ENCODE data around the gene SVIL. TPM values are rescaled to one million over a fixed set of nuclear protein-coding genes. Genes with fewer than 3 reads are reported as not detected.

SVIL gene
- total and polyA plus RNA-seq, 4 experiments from 2014 or later = 1.1 to 31.2 (median 22.0) TPM

DNA sequence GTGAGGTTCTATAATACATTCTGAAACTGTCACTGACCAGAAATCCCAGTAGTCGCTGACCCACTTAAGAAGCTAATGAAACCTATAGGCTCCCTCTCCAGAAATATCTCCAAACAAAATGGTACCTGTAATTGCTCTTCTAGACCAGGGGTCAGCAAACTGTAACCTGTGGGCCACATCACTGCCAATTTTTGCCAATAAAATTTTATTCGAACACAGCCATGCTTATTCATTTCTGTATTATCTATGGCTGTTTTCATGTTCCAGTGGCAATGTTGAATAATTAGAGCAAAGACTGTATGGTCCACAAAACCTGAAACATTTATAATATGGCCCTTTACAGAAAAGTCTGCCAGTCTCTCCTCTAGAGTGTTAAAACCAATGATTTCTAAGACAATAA is 37.2 kb upstream of the SVIL start:
- DNase-seq = no peak
- H3K4me3 ChIP-seq (ENCODE audit: low read length in 2 of 2) = no peak overlapping the region
- Mint-ChIP-seq H3K9me3 (peaks cover 0 to 16% (median 11%) of the 10 kb centered on the region in 8 donors), H3K27me3 (no peaks in the 10 kb centered on the region), H3K4me3 (no peak overlapping the region), H3K4me1 (peaks cover 15 to 52% (median 25%) of the 10 kb centered on the region in 4 donors), H3K36me3 (peaks cover 28 to 57% of the 10 kb centered on the region in 2 donors), H3K27ac (no peak overlapping the region)
- H3K9me3 ChIP-seq (ENCODE audit: control insufficient read depth in 1 of 2, low read length in 2 of 2) = no peaks in the 10 kb centered on the region
- H3K36me3 ChIP-seq (ENCODE audit: insufficient read depth, low read length) = no peaks in the 10 kb centered on the region
- ChIA-PET POLR2A (ENCODE audit: partially characterized antibody) (no interaction called here), CTCF (ENCODE audit: partially characterized antibody) (no interaction called here)
- peaks cover under 1% of the 10 kb centered on the region for H3K4me1 ChIP-seq (ENCODE audit: insufficient read depth, low read length)
- H3K27me3 ChIP-seq (ENCODE audit: insufficient read depth, low read length) = no peaks in the 10 kb centered on the region
- no peak overlapping the region for H3K27ac ChIP-seq (ENCODE audit: low read depth, low read length)
- intact Hi-C loops (cut with micrococcal nuclease) = no loop called here

DNA sequence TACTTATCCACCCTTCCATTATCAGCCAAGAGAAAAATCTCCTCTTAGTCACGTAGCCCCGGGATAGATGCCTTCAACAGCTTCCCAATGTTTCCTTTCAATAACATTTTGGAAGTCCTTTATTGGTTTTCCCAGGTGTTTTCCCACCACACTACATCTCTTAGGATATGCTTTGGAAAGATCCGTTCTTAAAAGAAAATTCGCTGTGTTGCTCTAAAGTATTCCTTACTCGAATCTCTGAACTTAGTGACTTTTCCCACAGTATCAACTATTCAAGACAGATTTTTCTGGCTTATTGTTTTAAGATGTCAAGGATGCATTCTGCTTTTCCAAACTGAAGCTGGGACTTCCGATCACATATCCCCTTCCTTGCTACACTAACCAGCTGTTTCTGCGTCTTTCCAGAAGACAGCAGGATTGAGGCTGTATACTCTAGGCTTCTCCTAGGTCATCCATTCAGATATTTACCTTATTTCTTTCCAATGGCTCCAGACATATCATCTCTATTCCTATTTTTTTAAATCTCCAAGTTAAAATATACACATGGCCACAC is 36.5 kb upstream of the SVIL start:
- Histone ChIP-seq H3K4me3 (ENCODE audit: low read length in 2 of 2) (no peak overlapping the region), H3K27me3 (ENCODE audit: insufficient read depth, low read length) (no peaks in the 10 kb centered on the region), H3K4me1 (ENCODE audit: insufficient read depth, low read length) (no peaks in the 10 kb centered on the region), H3K9me3 (ENCODE audit: control insufficient read depth in 1 of 2, low read length in 2 of 2) (no peaks in the 10 kb centered on the region), H3K27ac (ENCODE audit: low read depth, low read length) (no peak overlapping the region), H3K36me3 (ENCODE audit: insufficient read depth, low read length) (no peaks in the 10 kb centered on the region)
- Mint-ChIP-seq H3K9me3 (peaks cover 0 to 16% (median 11%) of the 10 kb centered on the region in 8 donors), H3K27ac (peak overlapping the region in 1 of 7 donors; percentile 79), H3K4me3 (peak overlapping the region in 1 of 8 donors; percentile 33), H3K36me3 (peaks cover 27 to 57% of the 10 kb centered on the region in 2 donors), H3K4me1 (peaks cover 13 to 45% (median 22%) of the 10 kb centered on the region in 4 donors), H3K27me3 (no peaks in the 10 kb centered on the region)
- ChIA-PET POLR2A (ENCODE audit: partially characterized antibody) (interaction anchor here (0.8 kb wide), 1 partner anchor 64 kb away, joined by 3 read pairs; no protein-coding TSS in a partner anchor), CTCF (ENCODE audit: partially characterized antibody) (no interaction called here)
- intact Hi-C loops (cut with micrococcal nuclease) = no loop called here
- DNase-seq = no peak

DNA sequence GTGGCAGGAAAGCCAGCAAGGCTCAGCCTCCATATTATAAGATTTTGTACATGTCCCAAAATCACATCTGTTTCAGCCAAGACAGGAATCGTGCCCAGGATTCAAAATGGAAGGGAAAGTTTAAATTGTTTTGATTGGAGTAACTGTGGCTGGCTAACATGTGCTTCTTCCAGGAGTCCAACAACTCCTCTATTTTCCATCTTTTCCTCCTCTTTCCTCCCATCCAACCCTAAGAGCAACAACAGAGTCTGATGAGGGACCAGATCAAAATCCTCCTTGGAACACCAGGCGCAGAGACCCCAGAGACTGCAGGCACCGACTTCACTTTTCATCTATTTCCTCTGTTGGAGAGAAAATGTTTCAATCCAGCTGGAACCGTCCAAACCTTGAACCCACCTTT is 36.0 kb upstream of the SVIL start:
- no peaks in the 10 kb centered on the region for H3K36me3 ChIP-seq (ENCODE audit: insufficient read depth, low read length)
- CTCF ChIA-PET (ENCODE audit: partially characterized antibody) = no interaction called here
- intact Hi-C loops (cut with micrococcal nuclease) = no loop called here
- H3K4me1 ChIP-seq (ENCODE audit: insufficient read depth, low read length) = no peaks in the 10 kb centered on the region
- Mint-ChIP-seq H3K36me3 (peaks cover 23 to 53% of the 10 kb centered on the region in 2 donors), H3K4me1 (peaks cover 8 to 40% (median 18%) of the 10 kb centered on the region in 4 donors), H3K9me3 (peaks cover 0 to 11% (median 6%) of the 10 kb centered on the region in 8 donors), H3K4me3 (no peak overlapping the region), H3K27me3 (no peaks in the 10 kb centered on the region), H3K27ac (peak overlapping the region in 1 of 7 donors; percentile 72)
- H3K27ac ChIP-seq (ENCODE audit: low read depth, low read length) = no peak overlapping the region
- no peak for DNase-seq
- POLR2A ChIA-PET (ENCODE audit: partially characterized antibody) = interaction anchor here (0.8 to 1.0 kb wide), 2 partner anchors 11 to 64 kb away, joined by 3 to 5 read pairs; no protein-coding TSS in a partner anchor
- H3K27me3 ChIP-seq (ENCODE audit: insufficient read depth, low read length) = no peaks in the 10 kb centered on the region
- H3K9me3 ChIP-seq (ENCODE audit: control insufficient read depth in 1 of 2, low read length in 2 of 2) = no peaks in the 10 kb centered on the region
- H3K4me3 ChIP-seq (ENCODE audit: low read length in 2 of 2) = no peak overlapping the region

DNA sequence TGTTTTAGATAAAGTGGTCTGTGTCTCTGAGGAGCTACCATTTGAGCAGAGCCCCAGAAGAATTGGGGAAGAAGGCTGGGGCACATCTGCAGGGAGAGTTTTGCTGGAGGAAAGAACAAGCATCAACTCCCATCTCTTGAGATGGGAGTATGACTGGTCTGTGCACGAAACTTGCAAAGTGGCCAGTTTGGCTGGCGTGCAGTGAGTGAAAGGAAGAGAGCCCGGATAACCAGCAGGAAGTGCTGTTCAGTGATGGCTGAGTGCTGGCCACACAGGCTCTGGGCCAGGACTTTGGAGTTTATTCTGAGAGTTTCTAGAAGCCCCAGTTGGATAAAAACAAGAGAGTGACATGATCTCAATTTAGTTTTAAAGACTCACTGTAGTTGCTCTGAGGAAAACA is 34.4 kb upstream of the SVIL start:
- Mint-ChIP-seq H3K4me1 (peaks cover 2 to 31% (median 10%) of the 10 kb centered on the region in 4 donors), H3K4me3 (peak overlapping the region in 1 of 8 donors; percentile 1), H3K27ac (peak overlapping the region in 4 of 7 donors; percentile 5 to 93 (median 50)), H3K27me3 (no peaks in the 10 kb centered on the region), H3K9me3 (no peaks in the 10 kb centered on the region), H3K36me3 (peaks cover 19 to 43% of the 10 kb centered on the region in 2 donors)
- ChIA-PET CTCF (ENCODE audit: partially characterized antibody) (no interaction called here), POLR2A (ENCODE audit: partially characterized antibody) (no interaction called here)
- no peak for DNase-seq
- no peak overlapping the region for H3K27ac ChIP-seq (ENCODE audit: low read depth, low read length)
- no peaks in the 10 kb centered on the region for H3K9me3 ChIP-seq (ENCODE audit: control insufficient read depth in 1 of 2, low read length in 2 of 2)
- H3K4me3 ChIP-seq (ENCODE audit: low read length in 2 of 2) = no peak overlapping the region
- H3K27me3 ChIP-seq (ENCODE audit: insufficient read depth, low read length) = no peaks in the 10 kb centered on the region
- H3K4me1 ChIP-seq (ENCODE audit: insufficient read depth, low read length) = no peaks in the 10 kb centered on the region
- intact Hi-C loops (cut with micrococcal nuclease) = no loop called here
- no peaks in the 10 kb centered on the region for H3K36me3 ChIP-seq (ENCODE audit: insufficient read depth, low read length)

DNA sequence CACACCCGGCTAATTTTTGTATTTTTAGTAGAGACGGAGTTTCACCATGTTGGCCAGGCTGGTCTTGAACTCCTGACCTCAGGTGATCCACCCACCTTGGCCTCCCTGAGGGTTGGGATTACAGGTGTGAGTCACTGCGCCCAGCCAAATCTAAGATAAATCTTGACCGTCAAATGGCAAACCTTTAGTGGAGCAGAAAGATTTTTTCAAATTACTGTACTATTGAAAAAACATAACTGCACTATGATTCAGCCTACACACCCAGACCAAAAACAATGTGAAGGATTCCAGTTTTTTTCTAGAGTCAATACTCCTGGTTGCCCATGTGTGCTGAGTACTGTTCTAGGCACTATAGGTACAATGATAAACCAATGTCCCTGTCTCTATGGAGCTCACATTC is 33.9 kb upstream of the SVIL start:
- Mint-ChIP-seq H3K4me3 (no peak overlapping the region), H3K36me3 (peaks cover 19 to 42% of the 10 kb centered on the region in 2 donors), H3K27me3 (no peaks in the 10 kb centered on the region), H3K9me3 (peaks cover 0 to under 1% (median 0%) of the 10 kb centered on the region in 8 donors), H3K27ac (peak overlapping the region in 1 of 7 donors; percentile 79), H3K4me1 (peaks cover 2 to 31% (median 10%) of the 10 kb centered on the region in 4 donors)
- Histone ChIP-seq H3K4me3 (ENCODE audit: low read length in 2 of 2) (no peak overlapping the region), H3K4me1 (ENCODE audit: insufficient read depth, low read length) (no peaks in the 10 kb centered on the region), H3K9me3 (ENCODE audit: control insufficient read depth in 1 of 2, low read length in 2 of 2) (no peaks in the 10 kb centered on the region), H3K27ac (ENCODE audit: low read depth, low read length) (no peak overlapping the region), H3K27me3 (ENCODE audit: insufficient read depth, low read length) (no peaks in the 10 kb centered on the region), H3K36me3 (ENCODE audit: insufficient read depth, low read length) (no peaks in the 10 kb centered on the region)
- POLR2A ChIA-PET (ENCODE audit: partially characterized antibody) = no interaction called here
- no peak for DNase-seq
- intact Hi-C loops (cut with micrococcal nuclease) = no loop called here
- CTCF ChIA-PET (ENCODE audit: partially characterized antibody) = interaction anchor here (1.4 kb wide), 2 partner anchors 10 to 12 kb away, joined by 4 to 5 read pairs; no protein-coding TSS in a partner anchor

DNA sequence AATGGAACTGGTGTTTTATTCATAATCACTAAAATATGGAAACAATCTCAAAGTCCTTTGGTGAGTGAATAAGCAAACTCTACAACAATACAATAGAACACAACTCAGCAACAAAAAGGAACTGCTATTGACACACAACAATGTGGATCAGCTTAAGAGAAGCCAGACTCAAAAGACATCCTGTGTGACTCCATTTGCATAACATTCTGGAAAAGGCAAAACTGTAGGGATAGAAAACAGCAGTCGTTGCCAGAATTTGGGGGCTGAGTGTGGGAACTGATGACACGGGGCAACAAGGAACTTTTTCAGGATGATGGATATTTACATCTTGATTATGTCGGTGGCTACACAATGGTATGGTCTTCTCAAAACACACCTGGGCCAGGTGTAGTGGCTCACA is 32.4 kb upstream of the SVIL start:
- H3K4me1 ChIP-seq (ENCODE audit: insufficient read depth, low read length) = no peaks in the 10 kb centered on the region
- CTCF ChIA-PET (ENCODE audit: partially characterized antibody) = interaction anchor here (1.4 kb wide), 2 partner anchors 11 to 14 kb away, joined by 4 to 5 read pairs; no protein-coding TSS in a partner anchor
- H3K27me3 ChIP-seq (ENCODE audit: insufficient read depth, low read length) = no peaks in the 10 kb centered on the region
- no peak overlapping the region for H3K27ac ChIP-seq (ENCODE audit: low read depth, low read length)
- peaks cover 16 to 37% of the 10 kb centered on the region in 2 donors for H3K36me3 Mint-ChIP-seq
- no peaks in the 10 kb centered on the region for H3K36me3 ChIP-seq (ENCODE audit: insufficient read depth, low read length)
- intact Hi-C loops (cut with micrococcal nuclease) = no loop called here
- no peak overlapping the region for H3K4me3 Mint-ChIP-seq
- H3K27ac Mint-ChIP-seq = no peak overlapping the region
- no peak overlapping the region for H3K4me3 ChIP-seq (ENCODE audit: low read length in 2 of 2)
- H3K27me3 Mint-ChIP-seq = no peaks in the 10 kb centered on the region
- POLR2A ChIA-PET (ENCODE audit: partially characterized antibody) = no interaction called here
- DNase-seq = no peak
- H3K4me1 Mint-ChIP-seq = peaks cover 2 to 26% (median 10%) of the 10 kb centered on the region in 4 donors
- H3K9me3 ChIP-seq (ENCODE audit: control insufficient read depth in 1 of 2, low read length in 2 of 2) = no peaks in the 10 kb centered on the region
- H3K9me3 Mint-ChIP-seq = peaks cover 0 to 1% (median 0%) of the 10 kb centered on the region in 8 donors

DNA sequence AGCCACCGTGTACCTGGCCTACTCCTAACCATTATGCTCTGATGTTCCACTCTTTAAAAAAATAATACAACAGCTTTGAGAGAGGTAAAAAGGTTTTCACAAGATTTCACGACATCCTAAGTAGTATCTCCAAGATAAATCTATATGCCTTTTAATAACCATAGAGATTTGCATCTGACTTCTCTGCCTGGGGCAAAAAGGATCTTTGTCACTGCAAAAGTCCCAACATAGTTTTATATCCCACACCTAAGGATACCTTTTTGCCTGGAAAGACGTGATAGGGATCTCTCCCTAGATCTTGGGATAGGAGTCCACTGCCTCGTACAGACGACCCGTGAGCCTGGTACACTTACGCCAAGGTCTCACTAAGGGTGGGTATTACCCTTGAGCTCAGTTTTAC is 31.4 kb upstream of the SVIL start:
- ChIA-PET POLR2A (ENCODE audit: partially characterized antibody) (no interaction called here), CTCF (ENCODE audit: partially characterized antibody) (no interaction called here)
- Mint-ChIP-seq H3K9me3 (peaks cover 0 to 1% (median 0%) of the 10 kb centered on the region in 8 donors), H3K4me1 (peaks cover 5 to 29% (median 11%) of the 10 kb centered on the region in 4 donors), H3K27me3 (no peaks in the 10 kb centered on the region), H3K27ac (peak overlapping the region in 1 of 7 donors; percentile 55), H3K4me3 (no peak overlapping the region), H3K36me3 (peaks cover 16 to 32% of the 10 kb centered on the region in 2 donors)
- intact Hi-C loops (cut with micrococcal nuclease) = no loop called here
- no peaks in the 10 kb centered on the region for H3K9me3 ChIP-seq (ENCODE audit: control insufficient read depth in 1 of 2, low read length in 2 of 2)
- no peaks in the 10 kb centered on the region for H3K36me3 ChIP-seq (ENCODE audit: insufficient read depth, low read length)
- H3K4me3 ChIP-seq (ENCODE audit: low read length in 2 of 2) = no peak overlapping the region
- H3K4me1 ChIP-seq (ENCODE audit: insufficient read depth, low read length) = no peaks in the 10 kb centered on the region
- no peak overlapping the region for H3K27ac ChIP-seq (ENCODE audit: low read depth, low read length)
- no peaks in the 10 kb centered on the region for H3K27me3 ChIP-seq (ENCODE audit: insufficient read depth, low read length)
- DNase-seq = no peak
